SK-N-SH treated with all-trans-retinoic acid at 6 μM for 48 hours (cell line): Measurements from ENCODE around the gene ABHD2.

ENCODE experiments used
- ARNTL ChIP-seq: fragments of 450-650 bp; formaldehyde crosslinking; IDR thresholded peaks from 2 replicates; pipeline ENCODE4 v1.5.0; 2020; ENCODE audit warnings: low read depth, mild to moderate bottlenecking, moderate library complexity, borderline replicate concordance
- CREB5 ChIP-seq: fragments of 250-450 bp; sonication (Bioruptor Pico); IDR thresholded peaks from 2 replicates; pipeline ENCODE4 v1.5.1; 2020; ENCODE audit warnings: low read depth, mild to moderate bottlenecking, moderate library complexity
- CSRNP3 ChIP-seq: fragments of 250-450 bp; sonication (Bioruptor Pico); IDR thresholded peaks from 2 replicates; pipeline ENCODE4 v1.5.1; 2021; ENCODE audit warnings: mild to moderate bottlenecking, moderate library complexity
- ESRRG ChIP-seq: fragments of 250-450 bp; sonication (Bioruptor Pico); IDR thresholded peaks from 2 replicates; pipeline ENCODE4 v1.6.1; 2021; ENCODE audit warnings: mild to moderate bottlenecking
- OSR1 ChIP-seq: fragments of 250-450 bp; sonication (Bioruptor Pico); IDR thresholded peaks from 2 replicates; pipeline ENCODE4 v1.8.0; 2022; ENCODE audit warnings: moderate library complexity, mild to moderate bottlenecking, inconsistent platforms
- PATZ1 ChIP-seq: fragments of 250-450 bp; sonication (Bioruptor Pico); IDR thresholded peaks from 2 replicates; pipeline ENCODE4 v1.8.0; 2020; ENCODE audit warnings: mild to moderate bottlenecking, moderate library complexity, borderline replicate concordance
- RARB ChIP-seq: fragments of 250-450 bp; sonication (Bioruptor Pico); IDR thresholded peaks from 2 replicates; pipeline ENCODE4 v1.8.0; 2021; ENCODE audit warnings: mild to moderate bottlenecking, moderate library complexity
- SNAI2 ChIP-seq: fragments of 250-450 bp; sonication (Bioruptor Pico); IDR thresholded peaks from 2 replicates; pipeline ENCODE4 v1.5.0; 2020; ENCODE audit warnings: mild to moderate bottlenecking, moderate library complexity
- ZC3H10 ChIP-seq: fragments of 250-450 bp; sonication (Bioruptor Pico); IDR thresholded peaks from 2 replicates; pipeline ENCODE4 v1.5.1; 2021; ENCODE audit warnings: mild to moderate bottlenecking, moderate library complexity
- ZFP30 ChIP-seq: fragments of 450-650 bp; formaldehyde crosslinking; IDR thresholded peaks from 2 replicates; pipeline ENCODE4 v1.5.0; 2022; ENCODE audit warnings: mild to moderate bottlenecking, moderate library complexity
- ZNF565 ChIP-seq: fragments of 450-650 bp; formaldehyde crosslinking; conservative IDR thresholded peaks from 2 replicates; pipeline ENCODE4 v1.5.0; 2020; ENCODE audit warnings: low read depth, mild to moderate bottlenecking, moderate library complexity

- TF ChIP-seq PATZ1 (CRISPR knock-in tag) = no peak
- TF ChIP-seq RARB (CRISPR knock-in tag) = no peak
- TF ChIP-seq OSR1 (CRISPR knock-in tag) = no peak
- no peak for TF ChIP-seq CREB5 (CRISPR knock-in tag)
- no peak for TF ChIP-seq ZC3H10 (CRISPR knock-in tag)
- TF ChIP-seq SNAI2 (CRISPR knock-in tag) = no peak
- TF ChIP-seq ESRRG (CRISPR knock-in tag) = no peak
- TF ChIP-seq CSRNP3 (CRISPR knock-in tag) = no peak
- TF ChIP-seq ZNF565 = no peak
- no peak for TF ChIP-seq ARNTL (CRISPR knock-in tag)
- TF ChIP-seq ZFP30 (CRISPR knock-in tag) = no peak
Measured at GRCh38 chr15:89121414-89121813, 33.2 kb downstream of the ABHD2 start.
